ENCODE data around the gene GREB1L. TPM values are rescaled to one million over a fixed set of nuclear protein-coding genes. Genes with fewer than 3 reads are reported as not detected.

The GREB1L gene
- polyA plus RNA-seq, 1 experiment: 0.01 TPM

- TF ChIP-seq CTCF (IDR thresholded peaks at IDR 0.05; ENCODE audit: low read depth, low read length): no peak
- H3K9me3 ChIP-seq (ENCODE audit: control insufficient read depth, insufficient read depth, low read length): no peaks in the 10 kb centered on the region
- no peak overlapping the region for H3K4me3 ChIP-seq (ENCODE audit: low read depth, low read length)
- H3K27ac ChIP-seq (ENCODE audit: low read depth, low read length): no peak overlapping the region
- DNase-seq (ENCODE audit: low read depth, low spot score): no peak
- CTCF ChIA-PET: no interaction called here
- H3K27me3 ChIP-seq (ENCODE audit: control insufficient read depth, insufficient read depth, low read length): no peaks in the 10 kb centered on the region
- POLR2A ChIA-PET: no interaction called here
These were observed 152.0 kb downstream of the GREB1L start for GRCh38 chr18:21393986-21394385.

GRCh38 chr18:21398121-21398520 is 156.1 kb downstream of the GREB1L start:
- H3K9me3 ChIP-seq (ENCODE audit: control insufficient read depth, insufficient read depth, low read length): no peaks in the 10 kb centered on the region
- no peak for TF ChIP-seq CTCF (IDR thresholded peaks at IDR 0.05; ENCODE audit: low read depth, low read length)
- H3K27me3 ChIP-seq (ENCODE audit: control insufficient read depth, insufficient read depth, low read length): no peaks in the 10 kb centered on the region
- H3K4me3 ChIP-seq (ENCODE audit: low read depth, low read length): no peak overlapping the region
- DNase-seq (ENCODE audit: low read depth, low spot score): no peak
- POLR2A ChIA-PET: no interaction called here
- CTCF ChIA-PET: no interaction called here
- no peak overlapping the region for H3K27ac ChIP-seq (ENCODE audit: low read depth, low read length)

GRCh38 chr18:21402272-21402671 is 160.2 kb downstream of the GREB1L start:
- no peaks in the 10 kb centered on the region for H3K9me3 ChIP-seq (ENCODE audit: control insufficient read depth, insufficient read depth, low read length)
- CTCF ChIA-PET: no interaction called here
- H3K27ac ChIP-seq (ENCODE audit: low read depth, low read length): no peak overlapping the region
- H3K27me3 ChIP-seq (ENCODE audit: control insufficient read depth, insufficient read depth, low read length): no peaks in the 10 kb centered on the region
- no peak overlapping the region for H3K4me3 ChIP-seq (ENCODE audit: low read depth, low read length)
- no peak for DNase-seq (ENCODE audit: low read depth, low spot score)
- TF ChIP-seq CTCF (IDR thresholded peaks at IDR 0.05; ENCODE audit: low read depth, low read length): no peak
- POLR2A ChIA-PET: no interaction called here

GRCh38 chr18:21404426-21404825 is 162.4 kb downstream of the GREB1L start:
- no peak for TF ChIP-seq CTCF (IDR thresholded peaks at IDR 0.05; ENCODE audit: low read depth, low read length)
- ChIA-PET CTCF (no interaction called here), POLR2A (no interaction called here)
- H3K27me3 ChIP-seq (ENCODE audit: control insufficient read depth, insufficient read depth, low read length): no peaks in the 10 kb centered on the region
- no peak overlapping the region for H3K27ac ChIP-seq (ENCODE audit: low read depth, low read length)
- no peaks in the 10 kb centered on the region for H3K9me3 ChIP-seq (ENCODE audit: control insufficient read depth, insufficient read depth, low read length)
- H3K4me3 ChIP-seq (ENCODE audit: low read depth, low read length): no peak overlapping the region
- no peak for DNase-seq (ENCODE audit: low read depth, low spot score)

GRCh38 chr18:21406116-21406515 is 164.1 kb downstream of the GREB1L start:
- H3K9me3 ChIP-seq (ENCODE audit: control insufficient read depth, insufficient read depth, low read length): no peaks in the 10 kb centered on the region
- CTCF ChIA-PET: no interaction called here
- H3K27ac ChIP-seq (ENCODE audit: low read depth, low read length): no peak overlapping the region
- H3K27me3 ChIP-seq (ENCODE audit: control insufficient read depth, insufficient read depth, low read length): no peaks in the 10 kb centered on the region
- DNase-seq (ENCODE audit: low read depth, low spot score): no peak
- no peak for TF ChIP-seq CTCF (IDR thresholded peaks at IDR 0.05; ENCODE audit: low read depth, low read length)
- H3K4me3 ChIP-seq (ENCODE audit: low read depth, low read length): no peak overlapping the region
- POLR2A ChIA-PET: no interaction called here

All from AG04450 (cell line).